PC-9 (cell line): ENCODE measurements around the gene RPL41.

Source experiments
- CTCF ChIP-seq: fragments of 200-600 bp; sonication (generic); conservative IDR thresholded peaks from 2 replicates; pipeline ENCODE4 v1.6.1; 2017; ENCODE audit warnings: mixed run types, antibody characterized with exemption, mild to moderate bottlenecking, moderate library complexity
- EZH2 ChIP-seq: fragments of 200-600 bp; sonication (generic); IDR thresholded peaks from 2 replicates; pipeline ENCODE4 v1.8.0; 2017; ENCODE audit warnings: antibody characterized with exemption, low read depth

GRCh38 chr12:56145217-56145616 is 28.8 kb downstream of the RPL41 start:
- TF ChIP-seq EZH2 (no peak), CTCF (no peak)
